Umbilical cord (tissue), 2 donors: Measurements from ENCODE around the gene DOCK6. TPM values are rescaled to one million over a fixed set of nuclear protein-coding genes. Genes with fewer than 3 reads are reported as not detected.

Source experiments
- DNase-seq: peaks from one replicate; pipeline ENCODE4 v3.0.0-alpha.2; 2015; ENCODE audit warnings: low spot score
- total RNA-seq: library from RNA; depleted of rRNA; stranded (reverse); fragments of >200 nt; gene quantifications from one replicate; pipeline ENCODE4 v1.2.3, GENCODE V29; 2014; ENCODE audit warnings: low replicate concordance; ENCODE audit not compliant: insufficient read depth

The DOCK6 gene
- total RNA-seq, 1 donor from 2014 or later = 14.2 TPM

- DNase-seq = no peak
These were observed 35.6 kb downstream of the DOCK6 start for GRCh38 chr19:11226716-11227166.

GRCh38 chr19:11225815-11226214, 36.5 kb downstream of the DOCK6 start:
- DNase-seq = no peak

DNA sequence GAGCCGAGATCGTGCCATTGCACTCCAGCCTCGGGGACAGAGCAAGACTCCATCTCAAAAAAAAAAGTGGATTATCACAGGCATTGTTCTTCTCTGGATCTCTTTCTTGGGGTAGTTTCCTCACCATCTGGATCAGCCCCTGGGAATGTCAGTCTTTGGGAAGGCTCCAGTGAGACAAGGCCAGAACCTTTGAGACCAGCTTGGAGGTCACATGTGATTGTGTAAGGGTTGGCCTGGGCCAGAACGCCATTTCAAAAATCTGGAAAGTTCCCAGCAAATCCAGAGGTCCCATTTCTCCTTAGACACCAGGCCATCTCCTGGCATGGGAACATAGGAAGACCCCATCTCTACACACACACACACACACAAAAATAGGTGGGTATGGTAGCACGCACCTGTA, 37.2 kb downstream of the DOCK6 start:
- no peak for DNase-seq

- no peak for DNase-seq
These were observed 37.9 kb downstream of the DOCK6 start for GRCh38 chr19:11224429-11224828.

- DNase-seq = no peak
These were observed 39.1 kb downstream of the DOCK6 start for GRCh38 chr19:11223200-11223599.

DNA sequence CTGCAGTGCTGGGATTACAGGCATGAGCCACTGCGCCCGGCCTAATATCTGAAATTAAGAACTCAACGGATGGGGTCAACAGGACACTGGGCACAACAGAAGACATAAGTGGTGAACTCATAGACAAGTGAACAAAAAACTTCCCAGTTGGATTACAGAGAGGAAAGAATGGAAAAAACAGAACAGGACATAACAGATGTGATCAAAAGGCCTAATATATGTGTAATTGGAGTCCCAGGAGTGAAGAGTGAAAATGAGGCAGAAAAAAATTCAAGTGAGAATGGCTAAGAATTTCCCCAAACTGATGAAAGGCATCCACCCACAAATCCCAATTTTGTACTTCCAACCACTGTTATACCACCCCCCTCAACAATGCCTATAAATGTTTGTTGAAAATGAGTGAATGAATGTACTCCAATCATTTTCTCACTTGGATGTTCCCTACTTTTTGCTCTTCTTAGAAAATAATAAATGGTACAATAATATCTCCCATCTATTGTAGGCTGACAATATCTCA, 41.2 kb downstream of the DOCK6 start:
- no peak for DNase-seq

GRCh38 chr19:11214387-11214786, 47.9 kb downstream of the DOCK6 start:
- DNase-seq = no peak

DNA sequence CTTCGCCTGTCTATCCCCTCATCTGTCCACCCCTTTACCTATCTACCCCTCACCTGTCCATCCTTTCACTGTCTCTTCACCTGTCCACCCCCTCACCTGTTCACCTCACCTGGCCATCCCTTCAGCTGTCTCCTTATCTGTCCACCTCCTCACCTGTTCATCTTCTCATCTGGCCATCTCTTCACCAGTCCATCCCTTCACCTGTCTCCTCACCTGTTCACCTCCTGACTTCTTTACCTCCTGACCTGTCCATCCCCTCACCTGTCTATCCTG, 51.7 kb downstream of the DOCK6 start:
- DNase-seq = no peak

DNA sequence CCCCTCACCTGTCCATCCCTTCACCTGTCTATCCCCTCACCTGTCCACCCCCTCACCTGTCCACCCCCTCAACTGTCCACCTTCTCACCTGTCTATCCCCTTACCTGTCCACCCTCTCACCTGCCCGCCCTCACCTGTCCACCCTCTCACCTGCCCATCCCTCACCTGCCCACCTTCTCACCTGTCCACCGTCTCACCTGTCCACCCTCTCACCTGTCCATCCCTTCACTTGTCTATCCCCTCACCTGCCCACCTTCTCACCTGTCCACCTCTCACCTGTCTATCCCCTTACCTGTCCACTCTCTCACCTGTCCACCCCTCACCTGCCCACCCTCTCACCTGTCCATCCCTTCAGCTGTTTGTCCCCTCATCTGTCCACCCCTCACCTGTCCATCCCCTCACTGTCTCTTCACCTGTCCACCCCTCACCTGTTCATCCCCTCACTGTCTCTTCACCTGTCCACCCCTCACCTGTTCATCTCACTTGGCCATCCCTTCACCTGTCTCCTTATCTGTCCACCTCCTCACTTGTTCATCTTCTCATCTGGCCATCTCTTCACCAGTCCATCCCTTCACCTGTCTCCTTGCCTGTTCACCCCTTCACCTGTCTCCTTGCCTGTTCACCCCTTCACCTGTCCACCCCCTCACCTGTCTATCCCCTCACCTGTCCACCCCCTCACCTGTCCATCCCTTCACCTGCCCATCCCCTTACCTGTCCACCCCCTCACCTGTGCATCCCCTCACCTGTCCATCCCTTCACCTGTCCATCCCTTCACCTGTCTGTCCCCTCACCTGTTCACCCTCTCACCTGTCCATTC, 52.3 kb downstream of the DOCK6 start:
- DNase-seq = no peak

- no peak for DNase-seq
These were observed 53.5 kb downstream of the DOCK6 start for GRCh38 chr19:11208561-11209471.

DNA sequence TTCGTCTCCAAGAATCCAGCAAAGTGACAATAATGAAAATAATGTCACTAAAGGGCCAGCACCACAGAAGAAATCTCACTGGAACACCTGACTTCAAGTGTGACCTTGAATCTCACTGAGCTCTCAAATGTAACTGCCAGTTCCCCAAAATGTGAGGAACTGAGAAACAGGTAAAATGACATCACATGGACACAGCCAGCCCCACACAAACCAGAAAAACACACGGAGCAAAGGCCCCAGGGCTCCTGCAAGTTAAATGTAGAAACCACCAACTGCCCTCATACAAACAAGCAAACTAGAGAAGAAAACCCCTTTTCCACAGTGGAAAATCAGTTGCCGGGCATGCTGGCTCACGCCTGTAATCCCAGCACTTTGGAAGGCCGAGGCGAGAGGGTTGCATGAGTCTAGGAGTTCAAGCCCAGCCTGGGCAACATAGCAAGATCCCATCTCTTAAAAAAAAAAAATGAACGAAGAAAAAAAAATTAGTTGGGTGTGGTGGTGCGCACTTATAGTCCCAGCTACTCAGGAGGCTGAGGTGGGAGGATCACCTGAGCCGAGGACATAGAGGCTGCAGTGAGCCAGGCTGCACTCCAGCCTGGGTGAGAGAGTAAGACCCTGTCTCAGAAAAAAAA, 56.3 kb downstream of the DOCK6 start:
- DNase-seq = no peak

GRCh38 chr19:11204943-11205349, 57.4 kb downstream of the DOCK6 start:
- no peak for DNase-seq

DNA sequence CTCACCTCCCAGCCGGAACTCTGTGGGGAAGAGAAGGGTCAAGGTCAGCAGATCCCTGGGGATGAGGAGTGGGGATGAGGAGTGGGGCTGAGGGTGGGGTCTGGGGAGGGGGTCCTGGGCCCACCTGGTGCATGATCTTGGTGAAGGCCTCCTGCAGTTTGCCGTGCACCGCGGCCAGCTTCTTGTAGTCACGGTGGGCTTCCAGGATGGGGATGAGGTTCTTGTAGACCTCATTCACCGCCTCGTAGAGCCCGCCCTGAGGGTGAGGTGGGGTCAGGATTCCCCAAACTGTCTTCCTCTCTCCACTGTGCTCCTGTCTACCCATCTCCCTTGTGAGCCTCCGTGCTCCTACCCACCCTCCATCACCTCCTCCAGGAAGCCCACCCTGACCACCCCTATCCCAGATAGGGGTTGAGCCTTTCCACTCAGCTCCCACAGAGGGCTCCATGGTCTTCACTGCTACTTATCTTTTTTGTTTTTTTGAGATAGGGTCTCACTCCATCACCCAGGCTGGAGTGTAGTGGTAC, 58.2 kb downstream of the DOCK6 start:
- DNase-seq = no peak

DNA sequence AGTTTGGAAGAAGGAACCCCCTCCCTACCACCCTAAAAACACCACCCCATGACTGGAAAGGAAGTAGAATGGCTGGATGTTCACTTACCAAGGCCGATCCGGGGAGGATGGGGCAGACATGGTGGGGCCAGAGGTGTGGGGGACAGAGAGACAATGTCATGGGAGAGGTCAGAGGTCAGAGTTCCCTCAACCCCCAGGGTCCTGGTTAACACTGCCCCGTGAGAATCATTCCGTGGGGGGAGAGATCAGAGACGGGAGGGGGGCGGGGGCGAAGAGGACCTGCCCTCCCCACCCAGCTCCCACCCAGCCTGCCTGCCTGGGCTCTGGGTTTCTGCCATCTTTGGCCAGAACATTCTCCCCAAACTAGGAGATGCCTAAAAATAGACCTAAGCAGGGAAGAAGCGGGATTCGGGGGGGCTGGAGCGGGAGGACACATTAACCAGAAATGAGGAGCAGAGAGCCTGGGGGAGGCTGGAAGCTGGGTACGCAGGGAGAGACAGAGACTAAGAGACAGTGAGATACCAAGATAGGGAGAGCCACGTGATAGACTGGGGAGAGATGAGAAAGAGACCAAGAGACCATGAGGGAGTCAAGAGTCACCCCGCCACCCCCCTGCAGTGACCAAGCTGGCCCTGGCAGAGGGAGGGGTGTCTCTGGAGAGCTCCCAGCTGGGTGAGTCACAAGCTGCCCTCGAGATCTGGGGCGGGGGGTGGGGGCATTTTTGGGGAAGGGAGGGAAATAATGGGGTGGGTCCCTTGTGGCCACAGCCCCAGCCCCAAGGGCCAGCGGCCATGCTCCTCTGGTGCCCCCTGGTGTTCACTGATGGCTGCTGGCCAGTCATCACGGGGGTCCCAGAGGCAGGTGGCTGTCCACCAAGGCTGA, 58.9 kb downstream of the DOCK6 start:
- peak; percentile 94 for DNase-seq

- no peak for DNase-seq
These were observed 59.7 kb downstream of the DOCK6 start for GRCh38 chr19:11202488-11203193.

- DNase-seq = no peak
These were observed 60.5 kb downstream of the DOCK6 start for GRCh38 chr19:11201791-11202190.

DNA sequence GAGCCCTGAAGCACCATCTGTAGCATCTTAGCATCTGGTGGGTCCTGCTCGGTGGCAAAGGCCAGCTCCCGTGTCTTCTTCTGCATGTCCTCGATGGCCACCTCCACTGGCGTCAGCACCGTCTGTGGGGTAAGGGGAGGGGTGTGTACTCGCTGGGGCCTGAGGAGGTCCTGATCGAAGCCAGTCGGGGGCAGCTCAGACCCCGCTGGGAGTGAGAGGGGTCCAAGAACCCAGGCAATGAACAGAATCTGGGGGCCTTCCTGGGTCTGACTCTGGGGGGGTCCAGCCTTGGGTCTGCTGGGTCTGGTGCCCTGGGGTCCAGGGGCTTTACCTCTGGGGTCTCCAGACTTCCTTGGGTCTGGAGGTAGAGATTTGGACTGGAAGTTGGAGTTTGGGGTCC, 61.4 kb downstream of the DOCK6 start:
- no peak for DNase-seq

GRCh38 chr19:11200015-11200574, 62.2 kb downstream of the DOCK6 start:
- DNase-seq = no peak

DNA sequence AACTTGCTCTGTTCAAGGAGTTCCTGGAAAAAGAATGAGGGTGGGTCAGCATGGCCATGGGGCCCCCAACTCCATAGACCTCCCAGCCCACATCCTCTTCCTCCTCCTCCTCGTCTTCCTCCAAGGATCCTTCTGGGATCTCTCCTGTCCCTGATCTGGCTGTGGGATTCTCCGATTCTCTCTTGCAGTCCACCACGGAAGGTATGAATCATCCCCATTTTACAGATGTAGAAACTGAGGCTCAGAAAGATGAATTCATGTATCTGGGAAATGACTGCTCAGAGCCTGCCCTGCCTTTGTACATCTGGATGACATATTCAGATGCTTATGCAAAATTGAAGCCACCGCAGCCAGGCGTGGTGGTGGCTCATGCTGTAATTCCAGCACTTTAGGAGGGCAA, 62.8 kb downstream of the DOCK6 start:
- no peak for DNase-seq
